Tibial nerve (tissue), 4 donors: Measurements from ENCODE around the gene RNF6. TPM values are rescaled to one million over a fixed set of nuclear protein-coding genes. Genes with fewer than 3 reads are reported as not detected.

Source experiments
- DNase-seq, 2 donors: peaks; one replicate each; pipeline ENCODE4 v3.0.0-alpha.2; 2019; ENCODE audit warnings: low spot score in 2 of 2
- H3K27ac ChIP-seq, 4 donors: fragments of 200-600 bp; sonication (generic) in 3 of 4; one replicate each; pipeline ENCODE4 v1.5.1; 2017 to 2019; ENCODE audit warnings: mild to moderate bottlenecking in 1 of 4
- H3K27me3 ChIP-seq, 2 donors: fragments of 200-600 bp; sonication (generic) in 1 of 2; one replicate each; pipeline versions ENCODE4 v1.5.1 to v1.6.0; 2017 to 2019
- H3K36me3 ChIP-seq, 3 donors: fragments of 200-600 bp; sonication (generic); one replicate each; pipeline ENCODE4 v1.5.1; 2018 to 2019
- H3K4me1 ChIP-seq, 4 donors: fragments of 200-600 bp; sonication (generic) in 3 of 4; one replicate each; pipeline ENCODE4 v1.5.1; 2017 to 2019
- H3K4me3 ChIP-seq, 4 donors: fragments of 200-600 bp; sonication (generic) in 3 of 4; one replicate each; pipeline ENCODE4 v1.5.1; 2017 to 2019; ENCODE audit warnings: mild to moderate bottlenecking in 1 of 4, moderate library complexity in 1 of 4
- H3K9me3 ChIP-seq, 4 donors: fragments of 200-600 bp; sonication (generic) in 3 of 4; one replicate each; pipeline ENCODE4 v1.5.1; 2017 to 2019
- CTCF ChIP-seq, 5 experiments: fragments of 200-600 bp in 3 of 5; fragments of 450-650 bp in 2 of 5; sonication (generic) in 3 of 5; IDR thresholded peaks; one replicate each; pipeline ENCODE4 v1.5.1; 2016 to 2019; ENCODE audit warnings: antibody characterized with exemption in 5 of 5, mild to moderate bottlenecking in 3 of 5, moderate library complexity in 2 of 5
- EP300 ChIP-seq, 2 donors: sonication (generic); formaldehyde crosslinking; IDR thresholded peaks; one replicate each; pipeline ENCODE4 v1.6.1; 2017; ENCODE audit warnings: antibody characterized with exemption in 2 of 2, mild to moderate bottlenecking in 1 of 2
- POLR2A ChIP-seq, 2 donors: fragments of 450-650 bp; IDR thresholded peaks; one replicate each; pipeline ENCODE4 v1.6.1; 2017; ENCODE audit warnings: antibody characterized with exemption in 2 of 2, mild to moderate bottlenecking in 2 of 2, moderate library complexity in 2 of 2
- WGBS, 2 donors: methylation state at CpG; one replicate each; pipeline ENCODE4 v1.1.5; 2018; 5-methylcytosine and 5-hydroxymethylcytosine counted together
- total RNA-seq, 4 donors: library from RNA; depleted of rRNA; stranded (reverse); fragments of >200 nt; gene quantifications; one replicate each; pipeline ENCODE4 v1.1.0, GENCODE V29; 2016

The RNF6 gene
- total RNA-seq, 4 donors from 2014 or later = 17.1 to 22.8 (median 19.3) TPM

DNA sequence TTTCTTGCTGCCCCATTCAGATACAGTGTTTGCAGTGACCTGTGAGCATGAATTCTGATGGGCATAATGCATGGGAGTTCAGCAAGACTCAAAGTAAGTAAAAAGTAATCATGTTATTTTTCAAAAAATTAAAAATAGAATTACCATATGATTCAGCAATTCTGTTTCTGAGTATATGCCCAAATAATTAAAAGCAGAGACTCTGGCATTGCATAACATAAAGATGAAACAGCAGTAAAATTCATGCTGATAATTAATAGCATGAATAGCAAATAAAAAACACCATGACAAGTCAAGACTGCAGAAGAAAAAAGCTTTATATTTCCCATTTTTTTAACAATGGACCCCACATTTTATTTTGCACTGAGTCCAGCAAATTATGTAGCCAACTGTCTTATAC is 21.3 kb downstream of the RNF6 start:
- Histone ChIP-seq H3K27ac (no peak overlapping the region), H3K36me3 (peaks cover 0 to 6% (median 0%) of the 10 kb centered on the region in 3 donors), H3K9me3 (peaks cover 0 to 14% (median 3%) of the 10 kb centered on the region in 4 donors), H3K27me3 (no peaks in the 10 kb centered on the region), H3K4me3 (no peak overlapping the region), H3K4me1 (no peaks in the 10 kb centered on the region)
- DNase-seq = no peak
- no peak for TF ChIP-seq POLR2A (IDR thresholded peaks at IDR 0.05)
- TF ChIP-seq EP300 (IDR thresholded peaks at IDR 0.05) = no peak
- TF ChIP-seq CTCF (IDR thresholded peaks at IDR 0.05) = no peak

DNA sequence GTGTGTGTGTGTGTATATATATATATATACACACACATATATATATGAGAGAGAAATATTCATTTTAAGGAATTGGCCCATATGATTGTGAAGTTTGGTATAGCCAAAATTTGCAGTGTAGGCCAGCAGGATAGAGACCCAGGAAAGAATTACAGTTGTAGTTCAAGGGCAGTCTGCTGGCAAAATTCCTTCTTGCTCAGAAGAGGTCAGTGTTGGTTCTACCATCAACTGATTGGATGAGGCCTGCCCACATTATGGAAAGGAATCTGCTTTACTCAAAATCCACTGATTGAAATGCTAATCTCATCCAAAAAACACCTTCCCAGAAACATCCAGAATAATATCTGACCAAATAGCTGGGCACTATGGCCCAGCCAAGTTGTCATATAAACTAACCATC is 24.0 kb downstream of the RNF6 start:
- DNase-seq = no peak
- no peak overlapping the region for H3K27ac ChIP-seq
- H3K4me3 ChIP-seq = no peak overlapping the region
- no peaks in the 10 kb centered on the region for H3K27me3 ChIP-seq
- no peaks in the 10 kb centered on the region for H3K4me1 ChIP-seq
- TF ChIP-seq POLR2A (IDR thresholded peaks at IDR 0.05) = no peak
- no peak for TF ChIP-seq CTCF (IDR thresholded peaks at IDR 0.05)
- no peak for TF ChIP-seq EP300 (IDR thresholded peaks at IDR 0.05)
- H3K9me3 ChIP-seq = peaks cover 0 to 34% (median 6%) of the 10 kb centered on the region in 4 donors
- H3K36me3 ChIP-seq = peaks cover 0 to 7% (median 0%) of the 10 kb centered on the region in 3 donors

GRCh38 chr13:26197298-26197697 is 24.8 kb downstream of the RNF6 start:
- TF ChIP-seq EP300 (IDR thresholded peaks at IDR 0.05) = no peak
- no peak for TF ChIP-seq CTCF (IDR thresholded peaks at IDR 0.05)
- no peak for TF ChIP-seq POLR2A (IDR thresholded peaks at IDR 0.05)
- H3K27me3 ChIP-seq = no peaks in the 10 kb centered on the region
- DNase-seq = no peak
- H3K4me1 ChIP-seq = no peaks in the 10 kb centered on the region
- H3K9me3 ChIP-seq = peaks cover 0 to 42% (median 6%) of the 10 kb centered on the region in 4 donors
- no peak overlapping the region for H3K27ac ChIP-seq
- no peak overlapping the region for H3K4me3 ChIP-seq
- H3K36me3 ChIP-seq = peaks cover 0 to 12% (median 0%) of the 10 kb centered on the region in 3 donors

GRCh38 chr13:26186995-26187394 is 35.1 kb downstream of the RNF6 start:
- Histone ChIP-seq H3K9me3 (peaks cover 0 to under 1% (median 0%) of the 10 kb centered on the region in 4 donors), H3K27ac (peak overlapping the region in 3 of 4 donors; percentile 81 to 90 (median 88)), H3K4me1 (peaks cover 0 to 39% (median 5%) of the 10 kb centered on the region in 4 donors), H3K36me3 (peaks cover 0 to 10% (median 0%) of the 10 kb centered on the region in 3 donors), H3K27me3 (no peaks in the 10 kb centered on the region), H3K4me3 (peak overlapping the region; percentile 61 to 73 (median 66))
- no peak for DNase-seq
- no peak for TF ChIP-seq POLR2A (IDR thresholded peaks at IDR 0.05)
- TF ChIP-seq EP300 (IDR thresholded peaks at IDR 0.05) = no peak
- no peak for TF ChIP-seq CTCF (IDR thresholded peaks at IDR 0.05)
- 40 to 56% methylated on average over 15 to 22 of the region's 22 CpGs for WGBS, 2 donors

DNA sequence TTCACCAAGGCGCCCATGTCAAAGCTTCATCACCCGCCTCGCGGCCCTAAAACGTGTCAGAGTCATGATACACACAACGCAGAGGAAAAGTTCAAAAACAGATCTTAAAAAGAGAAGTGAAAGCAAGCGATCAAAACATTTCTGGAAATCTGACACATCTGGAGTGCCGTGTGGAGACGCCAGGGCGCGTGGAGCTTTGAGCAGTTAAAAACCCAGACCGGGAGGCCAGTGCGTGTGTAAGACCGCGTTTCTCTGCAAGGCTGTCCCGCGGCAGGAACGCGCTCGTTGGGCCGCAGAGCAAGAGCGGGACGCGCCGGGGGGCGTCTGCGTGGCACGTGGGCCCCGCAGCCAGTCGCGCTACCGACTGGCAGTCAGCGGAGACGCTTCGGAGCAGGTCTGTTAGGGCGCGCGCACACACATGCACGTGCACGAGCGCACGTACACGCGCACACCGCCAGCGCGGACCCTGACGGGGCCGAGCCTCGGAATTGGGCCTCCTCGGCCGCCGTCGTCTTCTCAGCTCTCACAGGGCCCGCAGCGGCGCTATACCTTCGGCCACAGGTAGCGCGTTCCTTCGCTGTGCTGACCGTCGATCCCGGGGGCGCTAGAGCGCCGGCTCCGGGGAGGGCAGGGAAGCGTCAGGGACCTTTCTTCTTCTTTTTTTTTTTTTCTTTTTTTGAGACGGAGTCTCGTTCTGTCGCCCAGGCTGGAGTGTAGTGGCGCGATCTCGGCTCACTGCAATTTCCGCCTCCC is 35.8 kb downstream of the RNF6 start:
- peak overlapping the region; percentile 61 to 73 (median 66) for H3K4me3 ChIP-seq
- peak; percentile 62 to 71 for DNase-seq
- peak overlapping the region; percentile 79 to 90 (median 84) for H3K27ac ChIP-seq
- H3K4me1 ChIP-seq = peaks cover 0 to 39% (median 5%) of the 10 kb centered on the region in 4 donors
- 1 to 2% methylated on average over 54 to 56 of the region's 76 CpGs for WGBS, 2 donors
- TF ChIP-seq EP300 (IDR thresholded peaks at IDR 0.05) (peak; percentile 45 to 85), CTCF (IDR thresholded peaks at IDR 0.05) (peak in 3 of 5 experiments; percentile 24 to 69 (median 57)), POLR2A (IDR thresholded peaks at IDR 0.05) (peak; percentile 7 to 42)
- H3K27me3 ChIP-seq = no peaks in the 10 kb centered on the region
- no peaks in the 10 kb centered on the region for H3K9me3 ChIP-seq
- peaks cover 0 to 10% (median 0%) of the 10 kb centered on the region in 3 donors for H3K36me3 ChIP-seq
